ENCODE measurements around the gene DNER.

DNA sequence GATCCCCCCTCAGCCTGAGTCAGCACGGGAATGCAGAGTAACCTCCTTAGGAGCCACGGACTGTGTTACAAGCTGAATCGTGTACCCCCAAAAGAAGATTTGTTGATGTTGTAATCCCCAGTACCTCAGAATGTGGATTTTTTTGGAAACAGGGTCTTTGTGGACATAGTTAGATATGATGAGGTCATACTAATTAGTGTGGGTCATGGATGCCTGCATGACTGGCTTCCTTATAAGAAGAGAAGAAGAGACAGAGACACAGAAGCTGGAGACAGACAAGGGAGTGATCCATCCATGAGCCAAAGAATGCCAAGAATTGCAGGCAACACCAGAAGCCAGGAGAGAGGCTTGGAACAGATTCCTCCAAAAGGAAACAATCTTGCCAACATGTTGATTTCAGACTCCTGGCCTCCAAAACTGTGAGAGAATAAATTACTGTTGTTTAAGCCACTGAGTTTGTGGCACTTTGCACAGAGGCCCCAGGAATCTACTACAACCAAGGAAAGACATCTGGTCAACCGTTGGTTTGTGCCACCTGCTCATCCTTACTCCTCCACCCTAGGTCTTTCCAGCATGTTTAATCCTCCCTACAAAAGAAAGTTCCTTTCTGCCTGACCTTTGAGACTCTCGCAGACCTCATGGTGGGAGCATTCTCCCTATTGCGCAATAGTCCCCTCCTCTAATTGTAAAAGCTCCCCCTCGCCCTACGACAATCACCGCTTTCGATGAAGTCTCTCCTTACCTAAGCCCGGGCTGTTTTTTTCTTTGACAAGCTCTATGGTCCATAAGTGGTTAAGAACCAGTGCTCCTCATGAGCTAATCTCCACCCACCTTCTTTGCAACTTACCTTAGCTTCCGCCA is 91.6 kb downstream of the DNER start:
- TF ChIP-seq, protein P1, sequence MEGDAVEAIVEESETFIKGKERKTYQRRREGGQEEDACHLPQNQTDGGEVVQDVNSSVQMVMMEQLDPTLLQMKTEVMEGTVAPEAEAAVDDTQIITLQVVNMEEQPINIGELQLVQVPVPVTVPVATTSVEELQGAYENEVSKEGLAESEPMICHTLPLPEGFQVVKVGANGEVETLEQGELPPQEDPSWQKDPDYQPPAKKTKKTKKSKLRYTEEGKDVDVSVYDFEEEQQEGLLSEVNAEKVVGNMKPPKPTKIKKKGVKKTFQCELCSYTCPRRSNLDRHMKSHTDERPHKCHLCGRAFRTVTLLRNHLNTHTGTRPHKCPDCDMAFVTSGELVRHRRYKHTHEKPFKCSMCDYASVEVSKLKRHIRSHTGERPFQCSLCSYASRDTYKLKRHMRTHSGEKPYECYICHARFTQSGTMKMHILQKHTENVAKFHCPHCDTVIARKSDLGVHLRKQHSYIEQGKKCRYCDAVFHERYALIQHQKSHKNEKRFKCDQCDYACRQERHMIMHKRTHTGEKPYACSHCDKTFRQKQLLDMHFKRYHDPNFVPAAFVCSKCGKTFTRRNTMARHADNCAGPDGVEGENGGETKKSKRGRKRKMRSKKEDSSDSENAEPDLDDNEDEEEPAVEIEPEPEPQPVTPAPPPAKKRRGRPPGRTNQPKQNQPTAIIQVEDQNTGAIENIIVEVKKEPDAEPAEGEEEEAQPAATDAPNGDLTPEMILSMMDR (IDR thresholded peaks at IDR 0.05): no peak
- TF ChIP-seq JUN (CRISPR knock-in tag; IDR thresholded peaks at IDR 0.05) (no peak), ZNF232 (CRISPR knock-in tag; IDR thresholded peaks at IDR 0.05) (no peak)

All from WTC11 (cell line).